Urinary bladder (tissue), 2 donors: ENCODE measurements around the gene ABCF1. TPM values are rescaled to one million over a fixed set of nuclear protein-coding genes. Genes with fewer than 3 reads are reported as not detected.

ENCODE experiments used
- polyA plus RNA-seq: library from polyadenylated mRNA; stranded (reverse); fragments of 200-250 nt; gene quantifications from one replicate; pipeline ENCODE4 v1.2.3, GENCODE V29; 2013
- small RNA-seq: library from RNA; depleted of rRNA; stranded (forward); fragments of <200 nt; gene quantifications from one replicate; pipeline ENCODE3, GENCODE V24; 2014
- total RNA-seq: library from RNA; depleted of rRNA; stranded (reverse); fragments of >200 nt; gene quantifications from one replicate; pipeline ENCODE4 v1.2.3, GENCODE V29; 2014
- donor health status: healthy.

The ABCF1 gene
- total and polyA plus RNA-seq, 2 donors = 16.0 to 42.8 TPM

Small RNA genes lying within 50 kb of the gene (small RNA-seq; reads per million reads assigned to genes)
- 7.7 reads per million, percentile 93 among the genes with 10 or more reads in this experiment for gene MIR877

Other genes starting within 250 kb of the ABCF1 start
- 5.8 TPM for gene TRIM39, start 244.5 kb upstream of the ABCF1 start, total RNA-seq
- 16.6 TPM for gene TRIM39, start 244.5 kb upstream of the ABCF1 start, polyA plus RNA-seq
- gene RPP21, start 226.3 kb upstream of the ABCF1 start, total RNA-seq = 15.0 TPM
- 147 TPM for gene RPP21, start 226.3 kb upstream of the ABCF1 start, polyA plus RNA-seq
- gene HLA-E, start 81.9 kb upstream of the ABCF1 start, total RNA-seq = 141 TPM
- 564 TPM for gene HLA-E, start 81.9 kb upstream of the ABCF1 start, polyA plus RNA-seq
- 30.9 TPM for gene GNL1, start 15.0 kb upstream of the ABCF1 start, total RNA-seq
- gene GNL1, start 15.0 kb upstream of the ABCF1 start, polyA plus RNA-seq = 63.7 TPM
- gene PRR3, start 14.1 kb upstream of the ABCF1 start, total RNA-seq = 8.5 TPM
- gene PRR3, start 14.1 kb upstream of the ABCF1 start, polyA plus RNA-seq = 11.0 TPM
- gene PPP1R10, start 45.8 kb downstream of the ABCF1 start, total RNA-seq = 18.2 TPM
- gene PPP1R10, start 45.8 kb downstream of the ABCF1 start, polyA plus RNA-seq = 25.6 TPM
- gene MRPS18B, start 46.4 kb downstream of the ABCF1 start, total RNA-seq = 64.7 TPM
- gene MRPS18B, start 46.4 kb downstream of the ABCF1 start, polyA plus RNA-seq = 58.6 TPM
- gene ATAT1, start 55.4 kb downstream of the ABCF1 start, total RNA-seq = 9.4 TPM
- gene ATAT1, start 55.4 kb downstream of the ABCF1 start, polyA plus RNA-seq = 7.6 TPM
- gene C6orf136, start 75.7 kb downstream of the ABCF1 start, total RNA-seq = 6.3 TPM
- gene C6orf136, start 75.7 kb downstream of the ABCF1 start, polyA plus RNA-seq = 15.9 TPM
- gene DHX16, start 101.6 kb downstream of the ABCF1 start, total RNA-seq = 16.8 TPM
- gene DHX16, start 101.6 kb downstream of the ABCF1 start, polyA plus RNA-seq = 29.5 TPM
- gene PPP1R18, start 115.2 kb downstream of the ABCF1 start, total RNA-seq = 32.7 TPM
- gene PPP1R18, start 115.2 kb downstream of the ABCF1 start, polyA plus RNA-seq = 81.9 TPM
- gene NRM, start 119.5 kb downstream of the ABCF1 start, total RNA-seq = 7.0 TPM
- 20.3 TPM for gene NRM, start 119.5 kb downstream of the ABCF1 start, polyA plus RNA-seq
- gene MDC1, start 145.8 kb downstream of the ABCF1 start, total RNA-seq = 9.8 TPM
- gene MDC1, start 145.8 kb downstream of the ABCF1 start, polyA plus RNA-seq = 18.3 TPM
- gene TUBB, start 148.9 kb downstream of the ABCF1 start, total RNA-seq = 376 TPM
- gene TUBB, start 148.9 kb downstream of the ABCF1 start, polyA plus RNA-seq = 332 TPM
- gene FLOT1, start 171.2 kb downstream of the ABCF1 start, total RNA-seq = 40.0 TPM
- gene FLOT1, start 171.2 kb downstream of the ABCF1 start, polyA plus RNA-seq = 298 TPM
- gene IER3, start 173.1 kb downstream of the ABCF1 start, total RNA-seq = 4.8 TPM
- gene IER3, start 173.1 kb downstream of the ABCF1 start, polyA plus RNA-seq = 71.9 TPM